IMR-90 (cell line): ENCODE data around the gene PRKAR1B. TPM values are rescaled to one million over a fixed set of nuclear protein-coding genes. Genes with fewer than 3 reads are reported as not detected.

ENCODE experiments used
- ATAC-seq: fragments of 200-7000 bp; cut with Tn5 transposase; 2 replicates; pipeline ENCODE4 v1.9.1; 2020; ENCODE audit warnings: low read depth, mild to moderate bottlenecking, moderate library complexity
- BruUV-seq: library from RNA; stranded (reverse); fragments of 400-500 nt; replicated peaks from 2 replicates; lab custom pipeline; 2021; lab: Mats Ljungman, UMichigan
- CTCF ChIA-PET: fragments of 300-600 bp; formaldehyde crosslinking; extraction: SDS; loops from one replicate; lab custom pipeline; 2021; ENCODE audit warnings: antibody characterized with exemption; lab: Yijun Ruan, JAX
- POLR2A ChIA-PET: fragments of 300-600 bp; sonication (Branson Sonifier 250); formaldehyde crosslinking; loops from one replicate; lab custom pipeline; 2022; ENCODE audit warnings: antibody characterized with exemption; ENCODE audit not compliant: unreplicated experiment; lab: Charles Lee
- DNase-seq: peaks from one replicate; pipeline ENCODE4 v3.0.0; 2013
- H2AFZ ChIP-seq: replicated peaks from 2 replicates; pipeline ENCODE3; 2013; ENCODE audit warnings: low read length, mild to moderate bottlenecking; ENCODE audit not compliant: poor library complexity
- H2AK5ac ChIP-seq: 2 replicates; pipeline ENCODE4 v1.6.1; 2013; ENCODE audit warnings: low read depth, low read length, inconsistent platforms
- H2AK9ac ChIP-seq: replicated peaks from 2 replicates; pipeline ENCODE3; 2013; ENCODE audit warnings: mild to moderate bottlenecking, low read depth, low read length, moderate library complexity; ENCODE audit not compliant: poor library complexity
- H2BK120ac ChIP-seq: 2 replicates; pipeline ENCODE4 v1.6.1; 2013; ENCODE audit warnings: low read depth, low read length, inconsistent platforms
- H2BK15ac ChIP-seq: 3 replicates; pipeline ENCODE4 v1.6.1; 2013; ENCODE audit warnings: low read depth, low read length, inconsistent platforms
- H2BK20ac ChIP-seq: 2 replicates; pipeline ENCODE4 v1.6.1; 2013; ENCODE audit warnings: low read depth, mild to moderate bottlenecking, inconsistent platforms, low read length, moderate library complexity
- H2BK5ac ChIP-seq: 2 replicates; pipeline ENCODE4 v1.6.1; 2013; ENCODE audit warnings: mild to moderate bottlenecking, low read depth, low read length, inconsistent platforms; ENCODE audit not compliant: poor library complexity, severe bottlenecking
- H3K14ac ChIP-seq: replicated peaks from 2 replicates; pipeline ENCODE4 v1.6.1; 2013; ENCODE audit warnings: low read depth, low read length, inconsistent platforms
- H3K18ac ChIP-seq: 2 replicates; pipeline ENCODE4 v1.6.1; 2013; ENCODE audit warnings: low read depth, low read length, control low read depth
- H3K23ac ChIP-seq: 2 replicates; pipeline ENCODE4 v1.6.1; 2013; ENCODE audit warnings: low read depth, low read length, inconsistent platforms
- H3K27ac ChIP-seq: 2 replicates; pipeline ENCODE4 v1.5.1; 2013; ENCODE audit warnings: mild to moderate bottlenecking, control low read depth, low read length; ENCODE audit not compliant: insufficient read depth
- H3K27me3 ChIP-seq: 2 replicates; pipeline ENCODE4 v1.6.1; 2013; ENCODE audit warnings: low read length; ENCODE audit not compliant: control insufficient read depth, insufficient read depth
- H3K36me3 ChIP-seq: 2 replicates; pipeline ENCODE4 v1.6.1; 2013; ENCODE audit warnings: low read length, mixed read lengths; ENCODE audit not compliant: control insufficient read depth, insufficient read depth
- H3K4ac ChIP-seq: 2 replicates; pipeline ENCODE4 v1.6.1; 2013; ENCODE audit warnings: low read depth, low read length, inconsistent platforms
- H3K4me1 ChIP-seq: 2 replicates; pipeline ENCODE4 v1.6.1; 2013; ENCODE audit warnings: low read length, mixed read lengths; ENCODE audit not compliant: control insufficient read depth, insufficient read depth
- H3K4me2 ChIP-seq: 2 replicates; pipeline ENCODE4 v1.6.1; 2013; ENCODE audit warnings: low read depth, mild to moderate bottlenecking, control low read depth, low read length, moderate library complexity
- H3K4me3 ChIP-seq: 2 replicates; pipeline ENCODE4 v1.5.1; 2013; ENCODE audit warnings: low read depth, mild to moderate bottlenecking, control low read depth, low read length, moderate library complexity; ENCODE audit not compliant: insufficient read depth
- H3K56ac ChIP-seq: 2 replicates; pipeline ENCODE4 v1.6.1; 2013; ENCODE audit warnings: low read length, inconsistent platforms; ENCODE audit not compliant: insufficient read depth; ENCODE audit errors: extremely low read depth
- H3K79me1 ChIP-seq, 2 experiments: 2 replicates each; pipeline ENCODE4 v1.6.1; 2013; ENCODE audit warnings: low read length in 2 of 2, inconsistent platforms in 1 of 2, low read depth in 1 of 2
- H3K9ac ChIP-seq: 2 replicates; pipeline ENCODE4 v1.6.1; 2013; ENCODE audit warnings: low read depth, low read length, control low read depth
- H3K9me1 ChIP-seq: 2 replicates; pipeline ENCODE4 v1.6.1; 2013; ENCODE audit warnings: low read length, inconsistent platforms; ENCODE audit not compliant: insufficient read depth
- H3K9me3 ChIP-seq: 2 replicates; pipeline ENCODE4 v1.6.1; 2013; ENCODE audit warnings: low read length; ENCODE audit not compliant: control insufficient read depth, insufficient read depth
- H4K20me1 ChIP-seq: 2 replicates; pipeline ENCODE4 v1.6.1; 2013; ENCODE audit warnings: low read length, inconsistent platforms; ENCODE audit not compliant: insufficient read depth
- H4K5ac ChIP-seq: 2 replicates; pipeline ENCODE4 v1.6.1; 2013; ENCODE audit warnings: mild to moderate bottlenecking, low read depth, low read length, control low read depth
- H4K8ac ChIP-seq, 2 experiments: 2 replicates each; pipeline ENCODE4 v1.6.1; 2013; ENCODE audit warnings: low read depth in 2 of 2, low read length in 2 of 2, control low read depth in 1 of 2, inconsistent platforms in 1 of 2
- H4K91ac ChIP-seq: 2 replicates; pipeline ENCODE4 v1.6.1; 2013; ENCODE audit warnings: low read depth, low read length, inconsistent platforms; ENCODE audit not compliant: insufficient read depth
- CEBPB ChIP-seq: IDR thresholded peaks from 2 replicates; pipeline ENCODE4 v1.6.1; 2012; ENCODE audit warnings: low read depth, low read length, improper control_type of control experiment
- CHD1 ChIP-seq: IDR thresholded peaks from 2 replicates; pipeline ENCODE4 v1.6.1; 2012; ENCODE audit warnings: low read depth, low read length, improper control_type of control experiment
- FOS ChIP-seq: fragments of 150-350 bp; IDR thresholded peaks from 2 replicates; pipeline ENCODE4 v1.6.1; 2016; ENCODE audit warnings: low read depth, low read length
- MAZ ChIP-seq: IDR thresholded peaks from 2 replicates; pipeline ENCODE4 v1.6.1; 2012; ENCODE audit warnings: low read depth, mild to moderate bottlenecking, low read length, improper control_type of control experiment, moderate library complexity, borderline replicate concordance
- NFE2L2 ChIP-seq: fragments of 150-350 bp; IDR thresholded peaks from 2 replicates; pipeline ENCODE4 v1.6.1; 2016; ENCODE audit warnings: low read depth, mild to moderate bottlenecking, low read length
- POLR2A ChIP-seq: IDR thresholded peaks from 2 replicates; pipeline ENCODE4 v1.6.1; 2012; ENCODE audit warnings: mild to moderate bottlenecking, low read depth, low read length
- RFX5 ChIP-seq: IDR thresholded peaks from 2 replicates; pipeline ENCODE4 v1.8.0; 2012; ENCODE audit warnings: low read depth, mild to moderate bottlenecking, low read length, moderate library complexity
- WGBS, 2 experiments: methylation state at CpG; one replicate each; pipeline versions ENCODE4 v1.1.5 to v1.1.7; 2013; ENCODE audit warnings: missing lambda C conversion rate in 2 of 2; ENCODE audit not compliant: insufficient read length in 1 of 2; ENCODE audit errors: extremely low coverage in 2 of 2; 5-methylcytosine and 5-hydroxymethylcytosine counted together
- dilution Hi-C: fragments of 300-500 bp; cut with HindIII; formaldehyde crosslinking; loops from one replicate; pipeline ENCODE4 v1.14.3; 2018; ENCODE audit warnings: low sequenced_read_pairs; ENCODE audit not compliant: unreplicated experiment
- in situ Hi-C: fragments of 300-500 bp; cut with MboI; formaldehyde crosslinking; loops from 3 replicates; pipeline ENCODE4 v1.14.3; 2019; ENCODE audit warnings: low sequenced_read_pairs, inconsistent platforms, mixed read lengths
- intact Hi-C: fragments of 100-400 bp; cut with micrococcal nuclease; formaldehyde crosslinking; loops from 2 replicates; pipeline ENCODE4 v1.10.0; 2022
- polyA plus RNA-seq, 3 experiments: library from polyadenylated mRNA; depleted of rRNA; stranded (reverse); fragments of >200 nt; gene quantifications; 2 replicates each; pipeline ENCODE4 v1.2.3, GENCODE V29; 2012; ENCODE audit warnings: low replicate concordance in 1 of 3
- total RNA-seq: library from RNA; depleted of rRNA; stranded (reverse); fragments of >200 nt; gene quantifications from 2 replicates; pipeline ENCODE4 v1.2.3, GENCODE V29; 2012
- TF ChIP-seq, protein P1 (sequence below): conservative IDR thresholded peaks from 2 replicates; pipeline ENCODE4 v1.5.1; 2012; ENCODE audit warnings: mild to moderate bottlenecking, low read depth, low read length, improper control_type of control experiment
- TF ChIP-seq, protein P2 (sequence below): fragments of 150-350 bp; IDR thresholded peaks from 2 replicates; pipeline ENCODE4 v1.6.1; 2016; ENCODE audit warnings: low read depth, mild to moderate bottlenecking, low read length, moderate library complexity, borderline replicate concordance

Gene PRKAR1B
- total and polyA plus RNA-seq, 2 of the 4 experiments (the other 2 are of a cell fraction): 15.2 to 20.2 TPM

DNA sequence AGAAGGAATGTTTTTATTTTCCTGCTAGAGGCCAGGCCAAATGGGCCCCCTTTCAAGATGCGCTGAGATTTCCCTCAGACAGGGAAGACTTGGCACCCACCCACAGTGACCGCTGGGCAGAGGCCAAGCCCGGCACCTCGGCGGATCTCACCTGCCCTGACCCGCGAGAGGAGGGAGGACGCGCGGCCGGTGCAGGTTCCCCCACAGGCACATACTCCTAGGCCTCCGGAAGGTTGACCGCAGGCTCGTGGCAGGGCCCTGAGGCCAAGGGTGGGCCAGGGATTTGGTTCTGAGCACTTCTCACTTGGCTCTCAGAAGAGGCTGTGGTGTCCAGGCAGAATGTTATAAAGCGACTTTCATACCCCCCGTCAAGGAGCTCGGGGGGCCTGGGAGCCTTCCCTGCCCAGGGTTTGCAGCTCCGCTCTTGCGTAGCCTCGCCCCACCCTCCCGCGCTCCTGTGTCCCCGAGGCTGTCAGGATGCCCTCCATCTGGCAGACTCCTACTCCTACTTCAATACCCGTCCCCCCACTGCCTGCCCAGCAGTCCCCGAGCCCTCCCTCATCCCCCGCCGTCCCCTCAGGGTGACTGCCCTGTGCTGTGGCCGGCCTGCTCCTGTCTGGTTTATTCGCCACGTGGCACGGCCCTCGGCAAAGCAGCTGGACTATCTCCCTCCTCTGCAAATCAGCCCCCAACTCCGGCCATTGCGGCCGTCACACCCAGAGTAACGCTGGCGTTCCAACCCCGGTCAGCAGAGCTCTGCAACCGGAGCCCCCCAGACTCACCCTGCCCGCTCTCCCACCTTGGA is 156.9 kb downstream of the PRKAR1B start:
- DNase-seq: no peak
- H3K4ac ChIP-seq: no peak overlapping the region
- no peak overlapping the region for H3K4me3 ChIP-seq
- H3K9ac ChIP-seq: no peak overlapping the region
- no peak overlapping the region for H2AK9ac ChIP-seq
- H3K4me2 ChIP-seq: no peak overlapping the region
- intact Hi-C loops: no loop called here
- TF ChIP-seq, protein P1, sequence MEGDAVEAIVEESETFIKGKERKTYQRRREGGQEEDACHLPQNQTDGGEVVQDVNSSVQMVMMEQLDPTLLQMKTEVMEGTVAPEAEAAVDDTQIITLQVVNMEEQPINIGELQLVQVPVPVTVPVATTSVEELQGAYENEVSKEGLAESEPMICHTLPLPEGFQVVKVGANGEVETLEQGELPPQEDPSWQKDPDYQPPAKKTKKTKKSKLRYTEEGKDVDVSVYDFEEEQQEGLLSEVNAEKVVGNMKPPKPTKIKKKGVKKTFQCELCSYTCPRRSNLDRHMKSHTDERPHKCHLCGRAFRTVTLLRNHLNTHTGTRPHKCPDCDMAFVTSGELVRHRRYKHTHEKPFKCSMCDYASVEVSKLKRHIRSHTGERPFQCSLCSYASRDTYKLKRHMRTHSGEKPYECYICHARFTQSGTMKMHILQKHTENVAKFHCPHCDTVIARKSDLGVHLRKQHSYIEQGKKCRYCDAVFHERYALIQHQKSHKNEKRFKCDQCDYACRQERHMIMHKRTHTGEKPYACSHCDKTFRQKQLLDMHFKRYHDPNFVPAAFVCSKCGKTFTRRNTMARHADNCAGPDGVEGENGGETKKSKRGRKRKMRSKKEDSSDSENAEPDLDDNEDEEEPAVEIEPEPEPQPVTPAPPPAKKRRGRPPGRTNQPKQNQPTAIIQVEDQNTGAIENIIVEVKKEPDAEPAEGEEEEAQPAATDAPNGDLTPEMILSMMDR: no peak
- TF ChIP-seq CHD1: no peak
- TF ChIP-seq RFX5: no peak
- no peak for TF ChIP-seq NFE2L2
- TF ChIP-seq FOS: no peak
- TF ChIP-seq CEBPB: no peak
- TF ChIP-seq POLR2A: no peak
- TF ChIP-seq, protein P2, sequence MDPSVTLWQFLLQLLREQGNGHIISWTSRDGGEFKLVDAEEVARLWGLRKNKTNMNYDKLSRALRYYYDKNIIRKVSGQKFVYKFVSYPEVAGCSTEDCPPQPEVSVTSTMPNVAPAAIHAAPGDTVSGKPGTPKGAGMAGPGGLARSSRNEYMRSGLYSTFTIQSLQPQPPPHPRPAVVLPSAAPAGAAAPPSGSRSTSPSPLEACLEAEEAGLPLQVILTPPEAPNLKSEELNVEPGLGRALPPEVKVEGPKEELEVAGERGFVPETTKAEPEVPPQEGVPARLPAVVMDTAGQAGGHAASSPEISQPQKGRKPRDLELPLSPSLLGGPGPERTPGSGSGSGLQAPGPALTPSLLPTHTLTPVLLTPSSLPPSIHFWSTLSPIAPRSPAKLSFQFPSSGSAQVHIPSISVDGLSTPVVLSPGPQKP: no peak
- TF ChIP-seq MAZ: no peak
- H4K5ac ChIP-seq: no peak overlapping the region
- no peaks in the 10 kb centered on the region for H4K20me1 ChIP-seq
- H2BK15ac ChIP-seq: no peak overlapping the region
- no peak overlapping the region for H3K18ac ChIP-seq
- ChIA-PET POLR2A (no interaction called here), CTCF (no interaction called here)
- no peak overlapping the region for H2AK5ac ChIP-seq
- 77% methylated on average over 29 of the region's 40 CpGs; no CpG with 5 or more reads in 1 of the 2 experiments for WGBS, 2 experiments
- ATAC-seq: no peak
- H3K9me1 ChIP-seq: no peaks in the 10 kb centered on the region
- dilution Hi-C loops: no loop called here
- no peak overlapping the region for H3K23ac ChIP-seq
- no TSS peak for BruUV-seq
- no peak overlapping the region for H2BK5ac ChIP-seq
- no peak overlapping the region for H2AFZ ChIP-seq
- no peak overlapping the region for H4K91ac ChIP-seq
- no peaks in the 10 kb centered on the region for H3K36me3 ChIP-seq
- H3K27ac ChIP-seq: no peak overlapping the region
- H3K9me3 ChIP-seq: no peaks in the 10 kb centered on the region; the same call in 1 of the 2 replicates
- in situ Hi-C loops: no loop called here
- H2BK120ac ChIP-seq: no peak overlapping the region
- H3K14ac ChIP-seq: no peak overlapping the region
- no peaks in the 10 kb centered on the region; the same call in 1 of the 2 replicates for H3K4me1 ChIP-seq
- no peaks in the 10 kb centered on the region for H3K79me1 ChIP-seq
- H4K8ac ChIP-seq: no peak overlapping the region
- H2BK20ac ChIP-seq: no peak overlapping the region
- H3K27me3 ChIP-seq: no peaks in the 10 kb centered on the region; the same call in 1 of the 2 replicates
- no peak overlapping the region for H3K56ac ChIP-seq
